ENCODE data around the gene GIGYF2.

GIGYF2 gene

DNA sequence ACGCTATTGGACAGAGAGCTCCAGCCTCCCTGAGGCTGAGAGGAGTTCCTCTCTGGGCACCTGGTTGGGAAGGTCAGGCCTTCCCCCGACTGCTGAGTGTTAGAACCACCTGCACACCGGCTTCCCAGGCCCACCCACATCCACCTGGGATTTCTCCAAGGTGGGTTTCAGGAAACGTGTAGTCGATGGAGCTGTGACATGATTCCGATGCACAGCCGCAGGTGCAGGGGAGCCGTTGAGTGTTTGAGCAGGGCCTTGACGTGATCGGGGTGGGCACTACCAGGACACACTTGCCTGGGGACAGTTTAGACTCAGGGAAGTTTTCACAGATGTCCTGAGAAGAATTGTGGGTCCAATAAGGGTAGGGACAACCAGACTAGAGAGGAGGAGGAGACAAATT, 21.8 kb upstream of the GIGYF2 start (continued):
- TF ChIP-seq, protein P1, sequence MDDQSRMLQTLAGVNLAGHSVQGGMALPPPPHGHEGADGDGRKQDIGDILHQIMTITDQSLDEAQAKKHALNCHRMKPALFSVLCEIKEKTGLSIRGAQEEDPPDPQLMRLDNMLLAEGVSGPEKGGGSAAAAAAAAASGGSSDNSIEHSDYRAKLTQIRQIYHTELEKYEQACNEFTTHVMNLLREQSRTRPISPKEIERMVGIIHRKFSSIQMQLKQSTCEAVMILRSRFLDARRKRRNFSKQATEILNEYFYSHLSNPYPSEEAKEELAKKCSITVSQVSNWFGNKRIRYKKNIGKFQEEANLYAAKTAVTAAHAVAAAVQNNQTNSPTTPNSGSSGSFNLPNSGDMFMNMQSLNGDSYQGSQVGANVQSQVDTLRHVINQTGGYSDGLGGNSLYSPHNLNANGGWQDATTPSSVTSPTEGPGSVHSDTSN (CRISPR knock-in tag; IDR thresholded peaks at IDR 0.05): no peak
- TF ChIP-seq ZNF658 (tag by site-specific recombination; IDR thresholded peaks at IDR 0.05) (no peak), ZBTB17 (tag by site-specific recombination; IDR thresholded peaks at IDR 0.05) (no peak), SALL2 (tag by site-specific recombination; IDR thresholded peaks at IDR 0.05; ENCODE audit: borderline replicate concordance) (no peak), ZNF426 (tag by site-specific recombination; IDR thresholded peaks at IDR 0.05) (no peak), ZNF623 (tag by site-specific recombination; IDR thresholded peaks at IDR 0.05) (no peak), ZBTB7A (tag by site-specific recombination; IDR thresholded peaks at IDR 0.05; ENCODE audit: low read depth) (no peak), MEIS1 (CRISPR knock-in tag; IDR thresholded peaks at IDR 0.05; ENCODE audit: borderline replicate concordance) (no peak)
- TF ChIP-seq, protein P2, sequence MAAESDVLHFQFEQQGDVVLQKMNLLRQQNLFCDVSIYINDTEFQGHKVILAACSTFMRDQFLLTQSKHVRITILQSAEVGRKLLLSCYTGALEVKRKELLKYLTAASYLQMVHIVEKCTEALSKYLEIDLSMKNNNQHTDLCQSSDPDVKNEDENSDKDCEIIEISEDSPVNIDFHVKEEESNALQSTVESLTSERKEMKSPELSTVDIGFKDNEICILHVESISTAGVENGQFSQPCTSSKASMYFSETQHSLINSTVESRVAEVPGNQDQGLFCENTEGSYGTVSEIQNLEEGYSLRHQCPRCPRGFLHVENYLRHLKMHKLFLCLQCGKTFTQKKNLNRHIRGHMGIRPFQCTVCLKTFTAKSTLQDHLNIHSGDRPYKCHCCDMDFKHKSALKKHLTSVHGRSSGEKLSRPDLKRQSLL (tag by site-specific recombination; IDR thresholded peaks at IDR 0.05): no peak
- TF ChIP-seq, protein P3, sequence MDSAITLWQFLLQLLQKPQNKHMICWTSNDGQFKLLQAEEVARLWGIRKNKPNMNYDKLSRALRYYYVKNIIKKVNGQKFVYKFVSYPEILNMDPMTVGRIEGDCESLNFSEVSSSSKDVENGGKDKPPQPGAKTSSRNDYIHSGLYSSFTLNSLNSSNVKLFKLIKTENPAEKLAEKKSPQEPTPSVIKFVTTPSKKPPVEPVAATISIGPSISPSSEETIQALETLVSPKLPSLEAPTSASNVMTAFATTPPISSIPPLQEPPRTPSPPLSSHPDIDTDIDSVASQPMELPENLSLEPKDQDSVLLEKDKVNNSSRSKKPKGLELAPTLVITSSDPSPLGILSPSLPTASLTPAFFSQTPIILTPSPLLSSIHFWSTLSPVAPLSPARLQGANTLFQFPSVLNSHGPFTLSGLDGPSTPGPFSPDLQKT (IDR thresholded peaks at IDR 0.05; ENCODE audit: borderline replicate concordance, low read depth, low read length): no peak

DNA sequence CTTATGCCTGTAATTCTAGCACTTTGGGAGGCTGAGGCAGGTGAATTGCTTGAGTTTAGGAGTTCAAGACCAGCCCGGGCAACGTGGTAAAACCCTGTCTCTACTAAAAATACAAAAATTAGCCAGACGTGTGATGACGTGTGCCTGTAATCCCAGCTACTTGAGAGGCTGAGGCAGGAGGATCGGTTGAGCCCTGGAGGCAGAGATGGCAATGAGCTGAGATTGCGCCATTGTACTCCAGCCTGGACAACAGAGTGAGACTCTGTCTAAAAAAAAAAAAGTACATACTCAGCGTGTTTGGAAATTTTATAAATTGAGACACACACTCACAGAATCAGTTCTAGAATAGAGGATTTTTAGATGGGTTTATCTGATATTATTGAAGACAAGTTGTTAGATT, 17.1 kb upstream of the GIGYF2 start:
- POLR2A ChIA-PET: no interaction called here

More for the DNA sequence above, 17.1 kb upstream of the GIGYF2 start:
- Histone ChIP-seq H3K9me3 (ENCODE audit: control insufficient read depth, insufficient read depth, low read depth, low read length) (no peaks in the 10 kb centered on the region), H3K36me3 (ENCODE audit: control insufficient read depth in 2 of 2, insufficient read depth in 1 of 2, low read length in 2 of 2) (peaks cover 5 to 12% of the 10 kb centered on the region in 2 experiments; a peak in 2 of 3 replicates), H3K4me3 (ENCODE audit: low read depth, low read length) (no peak overlapping the region), H3K4me1 (ENCODE audit: control insufficient read depth, insufficient read depth, low read length) (no peaks in the 10 kb centered on the region), H3K27ac (ENCODE audit: extremely low read depth, low read depth, low read length) (no peak overlapping the region)
- TF ChIP-seq ZNF223 (tag by site-specific recombination; IDR thresholded peaks at IDR 0.05) (no peak), ZNF433 (tag by site-specific recombination; IDR thresholded peaks at IDR 0.05; ENCODE audit: low read depth) (no peak), ZNF544 (tag by site-specific recombination; IDR thresholded peaks at IDR 0.05) (no peak), ZNF785 (tag by site-specific recombination; IDR thresholded peaks at IDR 0.05) (no peak), ZNF548 (tag by site-specific recombination; IDR thresholded peaks at IDR 0.05) (no peak), ZBTB1 (tag by site-specific recombination; IDR thresholded peaks at IDR 0.05) (no peak), ZNF610 (tag by site-specific recombination; IDR thresholded peaks at IDR 0.05; ENCODE audit: borderline replicate concordance) (no peak), ZNF132 (tag by site-specific recombination; IDR thresholded peaks at IDR 0.05; ENCODE audit: borderline replicate concordance) (no peak), REPIN1 (tag by site-specific recombination; IDR thresholded peaks at IDR 0.05; ENCODE audit: low read depth) (no peak), TCF7L2 (IDR thresholded peaks at IDR 0.05; ENCODE audit: borderline replicate concordance, low read depth, low read length) (no peak), GLIS2 (tag by site-specific recombination; IDR thresholded peaks at IDR 0.05) (no peak), YY2 (tag by site-specific recombination; IDR thresholded peaks at IDR 0.05) (no peak), ZNF394 (tag by site-specific recombination; IDR thresholded peaks at IDR 0.05; ENCODE audit: borderline replicate concordance) (no peak), ZNF292 (tag by site-specific recombination; IDR thresholded peaks at IDR 0.05; ENCODE audit: borderline replicate concordance, low read depth) (no peak)
- TF ChIP-seq, protein P4, sequence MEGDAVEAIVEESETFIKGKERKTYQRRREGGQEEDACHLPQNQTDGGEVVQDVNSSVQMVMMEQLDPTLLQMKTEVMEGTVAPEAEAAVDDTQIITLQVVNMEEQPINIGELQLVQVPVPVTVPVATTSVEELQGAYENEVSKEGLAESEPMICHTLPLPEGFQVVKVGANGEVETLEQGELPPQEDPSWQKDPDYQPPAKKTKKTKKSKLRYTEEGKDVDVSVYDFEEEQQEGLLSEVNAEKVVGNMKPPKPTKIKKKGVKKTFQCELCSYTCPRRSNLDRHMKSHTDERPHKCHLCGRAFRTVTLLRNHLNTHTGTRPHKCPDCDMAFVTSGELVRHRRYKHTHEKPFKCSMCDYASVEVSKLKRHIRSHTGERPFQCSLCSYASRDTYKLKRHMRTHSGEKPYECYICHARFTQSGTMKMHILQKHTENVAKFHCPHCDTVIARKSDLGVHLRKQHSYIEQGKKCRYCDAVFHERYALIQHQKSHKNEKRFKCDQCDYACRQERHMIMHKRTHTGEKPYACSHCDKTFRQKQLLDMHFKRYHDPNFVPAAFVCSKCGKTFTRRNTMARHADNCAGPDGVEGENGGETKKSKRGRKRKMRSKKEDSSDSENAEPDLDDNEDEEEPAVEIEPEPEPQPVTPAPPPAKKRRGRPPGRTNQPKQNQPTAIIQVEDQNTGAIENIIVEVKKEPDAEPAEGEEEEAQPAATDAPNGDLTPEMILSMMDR (tag by site-specific recombination; IDR thresholded peaks at IDR 0.05): no peak
- TF ChIP-seq, protein P5, sequence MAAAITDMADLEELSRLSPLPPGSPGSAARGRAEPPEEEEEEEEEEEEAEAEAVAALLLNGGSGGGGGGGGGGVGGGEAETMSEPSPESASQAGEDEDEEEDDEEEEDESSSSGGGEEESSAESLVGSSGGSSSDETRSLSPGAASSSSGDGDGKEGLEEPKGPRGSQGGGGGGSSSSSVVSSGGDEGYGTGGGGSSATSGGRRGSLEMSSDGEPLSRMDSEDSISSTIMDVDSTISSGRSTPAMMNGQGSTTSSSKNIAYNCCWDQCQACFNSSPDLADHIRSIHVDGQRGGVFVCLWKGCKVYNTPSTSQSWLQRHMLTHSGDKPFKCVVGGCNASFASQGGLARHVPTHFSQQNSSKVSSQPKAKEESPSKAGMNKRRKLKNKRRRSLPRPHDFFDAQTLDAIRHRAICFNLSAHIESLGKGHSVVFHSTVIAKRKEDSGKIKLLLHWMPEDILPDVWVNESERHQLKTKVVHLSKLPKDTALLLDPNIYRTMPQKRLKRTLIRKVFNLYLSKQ (tag by site-specific recombination; IDR thresholded peaks at IDR 0.05; ENCODE audit: borderline replicate concordance): no peak
- TF ChIP-seq, protein P6, sequence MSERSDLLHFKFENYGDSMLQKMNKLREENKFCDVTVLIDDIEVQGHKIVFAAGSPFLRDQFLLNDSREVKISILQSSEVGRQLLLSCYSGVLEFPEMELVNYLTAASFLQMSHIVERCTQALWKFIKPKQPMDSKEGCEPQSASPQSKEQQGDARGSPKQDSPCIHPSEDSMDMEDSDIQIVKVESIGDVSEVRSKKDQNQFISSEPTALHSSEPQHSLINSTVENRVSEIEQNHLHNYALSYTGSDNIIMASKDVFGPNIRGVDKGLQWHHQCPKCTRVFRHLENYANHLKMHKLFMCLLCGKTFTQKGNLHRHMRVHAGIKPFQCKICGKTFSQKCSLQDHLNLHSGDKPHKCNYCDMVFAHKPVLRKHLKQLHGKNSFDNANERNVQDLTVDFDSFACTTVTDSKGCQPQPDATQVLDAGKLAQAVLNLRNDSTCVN (tag by site-specific recombination; optimal IDR thresholded peaks at IDR 0.05): no peak
- TF ChIP-seq, protein P7, sequence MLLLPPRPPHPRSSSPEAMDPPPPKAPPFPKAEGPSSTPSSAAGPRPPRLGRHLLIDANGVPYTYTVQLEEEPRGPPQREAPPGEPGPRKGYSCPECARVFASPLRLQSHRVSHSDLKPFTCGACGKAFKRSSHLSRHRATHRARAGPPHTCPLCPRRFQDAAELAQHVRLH (tag by site-specific recombination; IDR thresholded peaks at IDR 0.05): no peak
- CTCF ChIA-PET: interaction anchor here (0.6 kb wide), 1 partner anchor 222 kb away, joined by 3 read pairs; no protein-coding TSS in a partner anchor

Data from HEK293 (cell line).